ENCODE data around the gene ACTR2. TPM values are rescaled to one million over a fixed set of nuclear protein-coding genes. Genes with fewer than 3 reads are reported as not detected.
"Not testable (repeated sequence)": the region's sequence is repeated elsewhere in the genome, so short reads cannot be mapped to it uniquely, and the experiment has no call there.

The ACTR2 gene
- total RNA-seq, result 100 to 1,000 TPM in 1 of 5 donors, 10 to 100 TPM in 4; 16.8 to 187 (median 47.8) TPM
- 100 to 1,000 TPM in 1 of 3 donors, 10 to 100 TPM in 2; 50.0 to 107 (median 68.9) TPM for polyA plus RNA-seq
- long read RNA-seq, donor 1, transcript ACTR2-201 (9 exons, 3,861 nt), result major isoform, 21 of 44 reads
- long read RNA-seq, donor 1, partial matches to known transcripts, result 23 of 44 reads
- long read RNA-seq, donor 1, other reads (novel, unspliced or antisense), result 0 of 44 reads
- long read RNA-seq, donor 2, transcript ACTR2-201 (9 exons, 3,861 nt), result major isoform, 35 of 51 reads
- long read RNA-seq, donor 2, partial matches to known transcripts, result 16 of 51 reads
- long read RNA-seq, donor 2, other reads (novel, unspliced or antisense), result 0 of 51 reads
- long read RNA-seq, donor 3, transcript ACTR2-201 (9 exons, 3,861 nt), result major isoform, 16 of 21 reads
- long read RNA-seq, donor 3, partial matches to known transcripts, result 5 of 21 reads
- long read RNA-seq, donor 3, other reads (novel, unspliced or antisense), result 0 of 21 reads
- long read RNA-seq, donor 4, partial matches to known transcripts, result 0 of 2 reads
- long read RNA-seq, donor 4, other reads (novel, unspliced or antisense), result 0 of 2 reads
- long read RNA-seq, donor 5, transcript ACTR2-201 (9 exons, 3,861 nt), result major isoform, 39 of 39 reads
- long read RNA-seq, donor 5, partial matches to known transcripts, result 0 of 39 reads
- long read RNA-seq, donor 5, other reads (novel, unspliced or antisense), result 0 of 39 reads
- long read RNA-seq, donor 6, result 0 reads
- long read RNA-seq, donor 7, transcript ACTR2-201 (9 exons, 3,861 nt), result major isoform, 33 of 33 reads
- long read RNA-seq, donor 7, partial matches to known transcripts, result 0 of 33 reads
- long read RNA-seq, donor 7, other reads (novel, unspliced or antisense), result 0 of 33 reads
- long read RNA-seq, donor 8, transcript ACTR2-201 (9 exons, 3,861 nt), result major isoform, 20 of 59 reads
- long read RNA-seq, donor 8, partial matches to known transcripts, result 39 of 59 reads
- long read RNA-seq, donor 8, other reads (novel, unspliced or antisense), result 0 of 59 reads
- long read RNA-seq, donor 9, transcript ACTR2-201 (9 exons, 3,861 nt), result major isoform, 20 of 51 reads
- long read RNA-seq, donor 9, partial matches to known transcripts, result 31 of 51 reads
- long read RNA-seq, donor 9, other reads (novel, unspliced or antisense), result 0 of 51 reads
- long read RNA-seq, donor 10, transcript ACTR2-201 (9 exons, 3,861 nt), result major isoform, 9 of 9 reads
- long read RNA-seq, donor 10, partial matches to known transcripts, result 0 of 9 reads
- long read RNA-seq, donor 10, other reads (novel, unspliced or antisense), result 0 of 9 reads

- TF ChIP-seq EP300 (IDR thresholded peaks at IDR 0.05) (no peak), POLR2AphosphoS5 (IDR thresholded peaks at IDR 0.05) (peak; percentile 38 to 86 (median 77)), POLR2A (IDR thresholded peaks at IDR 0.05) (peak in 2 of 4 donors; percentile 44 to 80)
- H3K36me3 ChIP-seq, result peaks cover 0 to 5% (median 2%) of the 10 kb centered on the region in 4 donors
- no peaks in the 10 kb centered on the region for H3K9me3 ChIP-seq
- H3K4me1 ChIP-seq, result peaks cover 32 to 58% (median 50%) of the 10 kb centered on the region in 4 donors
- no peaks in the 10 kb centered on the region for H3K27me3 ChIP-seq
- 0% methylated on average over 36 to 82 of the region's 82 CpGs for WGBS, 5 donors
- H3K4me3 ChIP-seq, result peak within 1 kb of the TSS; percentile 69 to 100 (median 86)
- intact Hi-C loops (cut with DNase I; ENCODE audit: low total_unique reads), result no loop called here
- peak; percentile 96 to 99 for DNase-seq
- peak within 1 kb of the TSS; percentile 96 to 100 (median 99) for H3K27ac ChIP-seq
Measured at GRCh38 chr2:65227456-65228262, at the start of gene ACTR2. TSS of gene ACTR2 (plus strand) at chr2:65227831. CDS start at chr2:65227910, 79 bp downstream.

DNA sequence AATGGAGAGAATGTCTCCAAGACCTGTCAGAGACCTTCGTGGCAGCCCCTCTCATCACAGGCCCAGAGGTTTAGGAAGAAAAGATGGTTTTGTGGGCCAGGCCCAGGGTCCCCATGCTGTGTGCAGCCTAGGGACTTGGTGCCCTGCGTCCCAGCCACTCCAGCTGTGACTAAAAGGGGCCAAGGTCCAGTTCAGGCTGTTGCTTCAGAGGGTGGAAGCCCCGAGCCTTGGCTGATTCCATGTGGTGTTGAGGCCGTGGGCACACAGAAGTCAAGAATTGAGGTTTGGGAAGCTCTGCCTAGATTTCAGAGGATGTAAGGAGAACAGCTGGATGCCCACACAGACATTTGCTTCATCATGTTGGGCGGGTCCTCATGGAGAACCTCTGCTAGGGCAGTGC, 45.1 kb upstream of the ACTR2 start:
- Histone ChIP-seq H3K27me3 (peaks cover 0 to 4% (median 0%) of the 10 kb centered on the region in 3 donors), H3K27ac (no peak overlapping the region), H3K4me1 (peaks cover 7 to 16% (median 9%) of the 10 kb centered on the region in 4 donors), H3K9me3 (no peaks in the 10 kb centered on the region), H3K36me3 (no peaks in the 10 kb centered on the region), H3K4me3 (no peak overlapping the region)
- no peak for TF ChIP-seq POLR2A (IDR thresholded peaks at IDR 0.05)
- no peak for TF ChIP-seq CTCF (IDR thresholded peaks at IDR 0.05)
- no peak for TF ChIP-seq POLR2AphosphoS5 (IDR thresholded peaks at IDR 0.05)
- no peak for TF ChIP-seq EP300 (IDR thresholded peaks at IDR 0.05)
- intact Hi-C loops (cut with DNase I; ENCODE audit: low total_unique reads), result no loop called here
- WGBS, 5 donors, result 66 to 85% (median 81%) methylated on average over 5 of the region's 5 CpGs
- DNase-seq, result no peak

DNA sequence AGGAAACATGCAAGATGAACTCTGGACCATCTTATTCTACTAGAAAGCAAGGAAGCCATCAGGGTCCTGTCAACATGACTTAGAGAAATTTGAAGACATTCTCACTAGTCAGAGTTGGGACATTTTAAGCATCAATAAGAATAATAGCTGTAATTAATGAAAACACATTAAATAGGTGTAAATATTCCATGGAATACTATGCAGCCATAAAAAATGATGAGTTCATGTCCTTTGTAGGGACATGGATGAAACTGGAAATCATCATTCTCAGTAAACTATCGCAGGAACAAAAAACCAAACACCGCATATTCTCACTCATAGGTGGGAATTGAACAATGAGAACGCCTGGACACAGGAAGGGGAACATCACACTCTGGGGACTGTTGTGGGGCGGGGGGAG, 44.2 kb upstream of the ACTR2 start:
- DNase-seq; H3K9me3 ChIP-seq; H3K4me3 ChIP-seq; H3K36me3 ChIP-seq; H3K27ac ChIP-seq; H3K27me3 ChIP-seq; intact Hi-C loops (cut with DNase I; ENCODE audit: low total_unique reads): not testable (repeated sequence)
- 90 to 97% (median 92%) methylated on average over 3 to 4 of the region's 4 CpGs for whole genome bisulfite sequencing, 5 donors
- H3K4me1 ChIP-seq, result peaks cover 7 to 15% (median 9%) of the 10 kb centered on the region in 4 donors

DNA sequence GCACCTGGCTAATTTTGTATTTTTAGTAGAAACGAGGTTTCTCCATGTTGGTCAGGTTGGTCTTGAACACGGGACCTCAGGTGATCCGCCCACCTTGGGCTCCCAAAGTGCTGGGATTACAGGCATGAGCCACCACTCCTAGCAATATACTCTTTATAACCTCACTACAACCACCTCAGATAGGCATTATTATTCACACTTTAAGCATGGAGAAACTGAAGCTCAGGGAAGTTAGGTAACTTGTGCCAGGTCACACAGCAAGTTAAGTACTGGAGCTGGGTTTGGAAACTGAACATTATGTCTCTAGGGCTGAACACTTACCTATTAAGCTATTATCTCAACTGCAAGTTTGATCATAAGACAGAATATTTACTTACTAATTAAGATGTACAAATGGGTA, 42.6 kb upstream of the ACTR2 start:
- intact Hi-C loops (cut with DNase I; ENCODE audit: low total_unique reads), result no loop called here
- no peak for DNase-seq
- peaks cover 7 to 15% (median 9%) of the 10 kb centered on the region in 4 donors for H3K4me1 ChIP-seq
- H3K9me3 ChIP-seq, result no peaks in the 10 kb centered on the region
- no peak for TF ChIP-seq POLR2A (IDR thresholded peaks at IDR 0.05)
- no peak for TF ChIP-seq CTCF (IDR thresholded peaks at IDR 0.05)
- no peak for TF ChIP-seq EP300 (IDR thresholded peaks at IDR 0.05)
- TF ChIP-seq POLR2AphosphoS5 (IDR thresholded peaks at IDR 0.05), result no peak
- H3K27ac ChIP-seq, result peak overlapping the region in 2 of 5 donors; percentile 72 to 75
- no peaks in the 10 kb centered on the region for H3K36me3 ChIP-seq
- 80 to 95% (median 86%) methylated on average over 3 of the region's 3 CpGs for WGBS, 5 donors
- no peak overlapping the region for H3K4me3 ChIP-seq
- no peaks in the 10 kb centered on the region for H3K27me3 ChIP-seq
